ENCODE data around the gene CTSO. TPM values are rescaled to one million over a fixed set of nuclear protein-coding genes. Genes with fewer than 3 reads are reported as not detected.
A peak's percentile ranks its signal among the peaks of the same experiment; 100 is the strongest.

The CTSO gene, protein sequence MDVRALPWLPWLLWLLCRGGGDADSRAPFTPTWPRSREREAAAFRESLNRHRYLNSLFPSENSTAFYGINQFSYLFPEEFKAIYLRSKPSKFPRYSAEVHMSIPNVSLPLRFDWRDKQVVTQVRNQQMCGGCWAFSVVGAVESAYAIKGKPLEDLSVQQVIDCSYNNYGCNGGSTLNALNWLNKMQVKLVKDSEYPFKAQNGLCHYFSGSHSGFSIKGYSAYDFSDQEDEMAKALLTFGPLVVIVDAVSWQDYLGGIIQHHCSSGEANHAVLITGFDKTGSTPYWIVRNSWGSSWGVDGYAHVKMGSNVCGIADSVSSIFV
- total RNA-seq: 9.5 TPM
- polyA plus RNA-seq: 10 to 100 TPM; 26.0 to 34.5 (median 32.5) TPM

- H3K4me1 ChIP-seq (ENCODE audit: control insufficient read depth, insufficient read depth, low read length, poor library complexity, severe bottlenecking): peaks cover 4% of the 10 kb centered on the region
- peaks cover 20 to 37% (median 27%) of the 10 kb centered on the region in 4 donors for H3K4me1 Mint-ChIP-seq
- peak within 1 kb of the TSS; percentile 93 for H3K4me3 ChIP-seq (ENCODE audit: low read depth, low read length)
- ATAC-seq (ENCODE audit: low read depth in 2 of 2): peak; percentile 87 to 88
- peak within 1 kb of the TSS; percentile 89 for H3K27ac ChIP-seq (ENCODE audit: insufficient read depth, low read length, poor library complexity, severe bottlenecking)
- H3K36me3 Mint-ChIP-seq: no peaks in the 10 kb centered on the region
- peaks cover 5% of the 10 kb centered on the region for H3K27me3 Mint-ChIP-seq
- peak within 1 kb of the TSS; percentile 97 to 100 (median 99) for H3K27ac Mint-ChIP-seq
- DNase-seq: peak; percentile 52 to 85 (median 79)
- H3K9me3 ChIP-seq (ENCODE audit: control insufficient read depth in 2 of 2, low read length in 2 of 2): no peaks in the 10 kb centered on the region
- peak within 1 kb of the TSS; percentile 97 to 100 (median 98) for H3K4me3 Mint-ChIP-seq
- no peaks in the 10 kb centered on the region for H3K27me3 ChIP-seq (ENCODE audit: control insufficient read depth, insufficient read depth, low read length)
- no peaks in the 10 kb centered on the region for H3K9me3 Mint-ChIP-seq
- no peaks in the 10 kb centered on the region for H3K36me3 ChIP-seq (ENCODE audit: control insufficient read depth, insufficient read depth, low read length)
Measured at GRCh38 chr4:155953151-155954117, at the start of gene CTSO. TSS of gene CTSO (minus strand) at chr4:155953866. CDS start at chr4:155953847, 19 bp downstream.

DNA sequence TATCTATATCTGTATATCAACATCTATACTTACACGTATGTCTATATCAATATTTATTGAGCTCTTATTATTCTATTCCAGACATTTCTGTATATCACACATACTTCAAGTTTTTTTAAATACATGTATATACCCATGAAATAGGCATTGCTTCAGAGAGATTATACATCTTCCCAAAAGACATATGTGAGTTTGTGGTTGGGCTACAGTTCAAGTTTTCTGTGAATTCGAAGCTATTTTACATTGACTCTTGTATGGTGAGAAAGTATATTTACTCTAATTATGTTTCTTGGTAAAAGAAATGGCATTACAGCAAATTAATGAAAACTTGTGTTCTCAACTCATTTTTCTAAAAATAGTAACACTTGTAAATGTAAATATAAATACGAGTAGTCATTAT is 46.8 kb upstream of the CTSO start:
- Histone ChIP-seq H3K27ac (ENCODE audit: insufficient read depth, low read length, poor library complexity, severe bottlenecking) (no peak overlapping the region), H3K4me1 (ENCODE audit: control insufficient read depth, insufficient read depth, low read length, poor library complexity, severe bottlenecking) (no peaks in the 10 kb centered on the region), H3K4me3 (ENCODE audit: low read depth, low read length) (no peak overlapping the region), H3K36me3 (ENCODE audit: control insufficient read depth, insufficient read depth, low read length) (no peaks in the 10 kb centered on the region), H3K9me3 (ENCODE audit: control insufficient read depth in 2 of 2, low read length in 2 of 2) (no peaks in the 10 kb centered on the region), H3K27me3 (ENCODE audit: control insufficient read depth, insufficient read depth, low read length) (no peaks in the 10 kb centered on the region)
- Mint-ChIP-seq H3K4me1 (no peaks in the 10 kb centered on the region), H3K9me3 (peaks cover 0 to 6% (median 2%) of the 10 kb centered on the region in 7 donors), H3K27ac (no peak overlapping the region), H3K4me3 (no peak overlapping the region), H3K36me3 (no peaks in the 10 kb centered on the region), H3K27me3 (no peaks in the 10 kb centered on the region)
- no peak for ATAC-seq (ENCODE audit: low read depth in 2 of 2)
- DNase-seq: no peak

- Histone ChIP-seq H3K27ac (ENCODE audit: insufficient read depth, low read length, poor library complexity, severe bottlenecking) (no peak overlapping the region), H3K4me3 (ENCODE audit: low read depth, low read length) (no peak overlapping the region), H3K4me1 (ENCODE audit: control insufficient read depth, insufficient read depth, low read length, poor library complexity, severe bottlenecking) (no peaks in the 10 kb centered on the region), H3K27me3 (ENCODE audit: control insufficient read depth, insufficient read depth, low read length) (no peaks in the 10 kb centered on the region), H3K36me3 (ENCODE audit: control insufficient read depth, insufficient read depth, low read length) (no peaks in the 10 kb centered on the region), H3K9me3 (ENCODE audit: control insufficient read depth in 2 of 2, low read length in 2 of 2) (no peaks in the 10 kb centered on the region)
- Mint-ChIP-seq H3K27ac (no peak overlapping the region), H3K9me3 (peaks cover 0 to 6% (median 1%) of the 10 kb centered on the region in 7 donors), H3K36me3 (no peaks in the 10 kb centered on the region), H3K4me1 (no peaks in the 10 kb centered on the region), H3K27me3 (no peaks in the 10 kb centered on the region), H3K4me3 (no peak overlapping the region)
- ATAC-seq (ENCODE audit: low read depth in 2 of 2) (no peak), DNase-seq (no peak)
Measured at GRCh38 chr4:155999725-156000124, 46.1 kb upstream of the CTSO start.

GRCh38 chr4:155995069-155995468 is 41.4 kb upstream of the CTSO start:
- no peak for ATAC-seq (ENCODE audit: low read depth in 2 of 2)
- H3K36me3 ChIP-seq (ENCODE audit: control insufficient read depth, insufficient read depth, low read length): no peaks in the 10 kb centered on the region
- Mint-ChIP-seq H3K9me3 (peaks cover 0 to 1% (median 0%) of the 10 kb centered on the region in 7 donors), H3K27ac (no peak overlapping the region), H3K27me3 (no peaks in the 10 kb centered on the region), H3K4me1 (no peaks in the 10 kb centered on the region), H3K36me3 (no peaks in the 10 kb centered on the region), H3K4me3 (no peak overlapping the region)
- H3K4me3 ChIP-seq (ENCODE audit: low read depth, low read length): no peak overlapping the region
- no peak for DNase-seq
- no peaks in the 10 kb centered on the region for H3K27me3 ChIP-seq (ENCODE audit: control insufficient read depth, insufficient read depth, low read length)
- H3K27ac ChIP-seq (ENCODE audit: insufficient read depth, low read length, poor library complexity, severe bottlenecking): no peak overlapping the region
- no peaks in the 10 kb centered on the region for H3K9me3 ChIP-seq (ENCODE audit: control insufficient read depth in 2 of 2, low read length in 2 of 2)
- H3K4me1 ChIP-seq (ENCODE audit: control insufficient read depth, insufficient read depth, low read length, poor library complexity, severe bottlenecking): no peaks in the 10 kb centered on the region

DNA sequence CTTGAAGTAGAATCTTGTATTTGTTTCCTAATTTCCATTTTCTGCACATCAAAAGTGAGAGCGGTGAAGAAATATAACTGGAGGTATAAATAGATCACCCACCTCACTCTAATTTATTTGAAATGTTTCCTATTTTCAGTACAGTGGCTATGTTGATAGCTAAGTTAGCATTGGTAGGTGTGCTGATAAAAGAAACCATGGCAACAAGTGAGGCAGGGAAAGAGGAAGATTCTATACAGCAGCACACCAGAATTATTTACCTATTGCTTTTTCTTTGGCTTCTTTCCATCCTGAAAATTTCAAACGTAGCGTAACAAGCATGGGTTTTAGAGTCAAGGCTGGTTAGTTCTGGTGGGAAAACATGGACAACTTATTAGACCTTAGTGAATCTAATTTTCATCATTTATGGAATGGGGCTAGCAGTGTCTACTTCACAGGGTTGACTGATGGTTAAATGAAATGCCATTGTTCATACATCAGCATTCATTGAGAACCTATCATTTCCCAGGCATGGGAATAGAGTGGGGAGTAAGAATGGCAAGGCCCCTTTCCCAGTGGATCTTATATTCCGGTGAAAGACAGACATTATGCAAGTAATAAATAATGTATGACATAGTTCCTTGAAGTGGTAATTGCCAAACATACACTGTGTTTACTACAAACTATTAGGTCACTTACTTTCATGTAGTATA is 30.6 kb upstream of the CTSO start:
- H3K9me3 Mint-ChIP-seq: peaks cover 0 to 9% (median 2%) of the 10 kb centered on the region in 7 donors
- no peaks in the 10 kb centered on the region for H3K36me3 Mint-ChIP-seq

DNA sequence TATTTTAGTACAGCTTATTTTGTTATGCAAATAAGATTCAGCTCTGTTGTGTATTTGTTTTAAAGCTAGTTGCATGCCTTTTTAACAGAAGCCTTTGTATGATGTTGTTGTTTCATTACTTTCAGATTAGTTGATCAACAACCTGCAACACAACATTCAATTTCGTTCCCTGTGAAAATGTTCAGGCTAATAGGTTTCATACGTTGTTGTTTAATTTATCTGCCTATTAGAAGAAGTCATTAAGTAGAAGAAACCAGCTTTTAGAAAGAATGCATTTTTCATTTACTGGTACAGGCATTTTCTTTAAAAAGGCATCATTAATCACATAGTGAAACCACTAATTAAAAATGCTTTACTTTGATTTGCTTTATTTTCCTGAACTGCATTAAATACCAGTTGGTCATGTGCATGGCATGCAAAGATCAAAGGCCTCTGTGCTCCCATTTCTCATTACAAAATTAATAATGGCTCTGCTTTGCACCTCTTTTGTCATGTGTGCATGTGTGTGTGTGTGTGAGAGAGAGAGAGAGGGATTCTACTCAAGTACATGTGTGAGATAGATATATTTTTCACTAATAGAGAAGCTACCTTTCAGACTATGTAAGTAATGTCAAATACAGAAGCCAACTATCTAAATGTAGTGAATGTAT is 29.2 kb upstream of the CTSO start:
- H3K27me3 ChIP-seq (ENCODE audit: control insufficient read depth, insufficient read depth, low read length): no peaks in the 10 kb centered on the region
- no peak overlapping the region for H3K4me3 Mint-ChIP-seq
- no peak for ATAC-seq (ENCODE audit: low read depth in 2 of 2)
- no peaks in the 10 kb centered on the region for H3K9me3 ChIP-seq (ENCODE audit: control insufficient read depth in 2 of 2, low read length in 2 of 2)
- no peak for DNase-seq
- no peaks in the 10 kb centered on the region for H3K36me3 ChIP-seq (ENCODE audit: control insufficient read depth, insufficient read depth, low read length)
- peaks cover 1% of the 10 kb centered on the region for H3K27me3 Mint-ChIP-seq
- H3K27ac Mint-ChIP-seq: no peak overlapping the region
- H3K4me1 Mint-ChIP-seq: no peaks in the 10 kb centered on the region
- H3K9me3 Mint-ChIP-seq: peaks cover 0 to 9% (median 2%) of the 10 kb centered on the region in 7 donors
- H3K4me3 ChIP-seq (ENCODE audit: low read depth, low read length): no peak overlapping the region
- H3K4me1 ChIP-seq (ENCODE audit: control insufficient read depth, insufficient read depth, low read length, poor library complexity, severe bottlenecking): no peaks in the 10 kb centered on the region
- H3K27ac ChIP-seq (ENCODE audit: insufficient read depth, low read length, poor library complexity, severe bottlenecking): no peak overlapping the region
- H3K36me3 Mint-ChIP-seq: no peaks in the 10 kb centered on the region

More for the DNA sequence above, 30.6 kb upstream of the CTSO start:
- Histone ChIP-seq H3K27me3 (ENCODE audit: control insufficient read depth, insufficient read depth, low read length) (no peaks in the 10 kb centered on the region), H3K27ac (ENCODE audit: insufficient read depth, low read length, poor library complexity, severe bottlenecking) (no peak overlapping the region), H3K9me3 (ENCODE audit: control insufficient read depth in 2 of 2, low read length in 2 of 2) (no peaks in the 10 kb centered on the region), H3K4me1 (ENCODE audit: control insufficient read depth, insufficient read depth, low read length, poor library complexity, severe bottlenecking) (no peaks in the 10 kb centered on the region), H3K36me3 (ENCODE audit: control insufficient read depth, insufficient read depth, low read length) (no peaks in the 10 kb centered on the region), H3K4me3 (ENCODE audit: low read depth, low read length) (no peak overlapping the region)
- no peak overlapping the region for H3K4me3 Mint-ChIP-seq
- DNase-seq (no peak), ATAC-seq (ENCODE audit: low read depth in 2 of 2) (no peak)
- no peaks in the 10 kb centered on the region for H3K27me3 Mint-ChIP-seq
- no peak overlapping the region for H3K27ac Mint-ChIP-seq
- H3K4me1 Mint-ChIP-seq: no peaks in the 10 kb centered on the region

DNA sequence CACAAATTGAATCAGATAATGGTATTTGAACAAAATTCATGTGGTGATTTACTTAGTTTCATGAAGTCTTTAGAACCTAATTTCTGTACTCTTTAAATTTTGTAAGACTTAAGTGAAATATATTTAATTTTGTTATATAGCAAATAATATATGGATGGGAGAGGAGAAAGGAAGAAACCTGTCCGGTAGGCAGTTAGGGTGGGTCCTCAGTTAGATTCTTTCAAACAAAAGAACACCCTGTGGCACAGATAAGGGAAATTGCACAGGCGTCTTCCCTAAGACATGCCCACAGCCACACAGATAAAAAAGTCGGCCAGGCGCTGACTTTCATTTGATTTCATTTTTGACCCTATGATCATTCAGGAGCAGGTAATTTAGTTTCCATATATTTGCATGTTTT is 25.1 kb upstream of the CTSO start:
- H3K4me3 Mint-ChIP-seq: no peak overlapping the region
- H3K9me3 Mint-ChIP-seq: peaks cover 0 to 9% (median 4%) of the 10 kb centered on the region in 7 donors
- H3K27ac Mint-ChIP-seq: no peak overlapping the region
- Histone ChIP-seq H3K36me3 (ENCODE audit: control insufficient read depth, insufficient read depth, low read length) (no peaks in the 10 kb centered on the region), H3K27me3 (ENCODE audit: control insufficient read depth, insufficient read depth, low read length) (no peaks in the 10 kb centered on the region), H3K4me3 (ENCODE audit: low read depth, low read length) (no peak overlapping the region), H3K9me3 (ENCODE audit: control insufficient read depth in 2 of 2, low read length in 2 of 2) (no peaks in the 10 kb centered on the region), H3K4me1 (ENCODE audit: control insufficient read depth, insufficient read depth, low read length, poor library complexity, severe bottlenecking) (no peaks in the 10 kb centered on the region), H3K27ac (ENCODE audit: insufficient read depth, low read length, poor library complexity, severe bottlenecking) (no peak overlapping the region)
- DNase-seq: no peak
- no peak for ATAC-seq (ENCODE audit: low read depth in 2 of 2)
- H3K27me3 Mint-ChIP-seq: peaks cover 8% of the 10 kb centered on the region
- H3K4me1 Mint-ChIP-seq: no peaks in the 10 kb centered on the region
- H3K36me3 Mint-ChIP-seq: no peaks in the 10 kb centered on the region
